HG03280 (cell line): Measurements from ENCODE around the gene RBM12.

Experiments used
- ATAC-seq: cut with Tn5 transposase; IDR thresholded peaks from one replicate; pipeline ENCODE4 v1.9.1; 2021; ENCODE audit warnings: mild to moderate bottlenecking, moderate library complexity; ENCODE audit not compliant: unreplicated experiment

RBM12 gene

GRCh38 chr20:35621560-35621946 is 43.1 kb downstream of the RBM12 start:
- ATAC-seq = no peak

GRCh38 chr20:35620818-35621559 is 43.7 kb downstream of the RBM12 start:
- no peak for ATAC-seq

- ATAC-seq = peak; percentile 28
These were observed 45.3 kb downstream of the RBM12 start for GRCh38 chr20:35619196-35620095.

GRCh38 chr20:35618263-35619131 is 46.2 kb downstream of the RBM12 start:
- ATAC-seq = no peak

GRCh38 chr20:35617397-35618262 is 47.1 kb downstream of the RBM12 start:
- ATAC-seq = no peak

GRCh38 chr20:35616465-35617396 is 48.0 kb downstream of the RBM12 start:
- ATAC-seq = no peak

- peak; percentile 76 for ATAC-seq
These were observed 48.8 kb downstream of the RBM12 start, which contains the start of gene SPAG4 for GRCh38 chr20:35615667-35616464. Gene SPAG4, plus strand, starts transcription at chr20:35615829. Its CDS starts 175 bp downstream, at chr20:35616004.

GRCh38 chr20:35611482-35611881 is 53.2 kb downstream of the RBM12 start:
- peak; percentile 30 for ATAC-seq

GRCh38 chr20:35610833-35611427 is 53.8 kb downstream of the RBM12 start:
- no peak for ATAC-seq

GRCh38 chr20:35607003-35607735 is 57.5 kb downstream of the RBM12 start:
- ATAC-seq = no peak

GRCh38 chr20:35606127-35606526 is 58.6 kb downstream of the RBM12 start:
- no peak for ATAC-seq

- no peak for ATAC-seq
These were observed 60.3 kb downstream of the RBM12 start for GRCh38 chr20:35604449-35604747.

GRCh38 chr20:35603695-35604448 is 60.8 kb downstream of the RBM12 start:
- ATAC-seq = no peak

GRCh38 chr20:35602851-35603495 is 61.7 kb downstream of the RBM12 start:
- ATAC-seq = no peak

- no peak for ATAC-seq
These were observed 62.7 kb downstream of the RBM12 start for GRCh38 chr20:35601990-35602389.
